ENCODE measurements around the gene USP5.

- TF ChIP-seq, protein P1, sequence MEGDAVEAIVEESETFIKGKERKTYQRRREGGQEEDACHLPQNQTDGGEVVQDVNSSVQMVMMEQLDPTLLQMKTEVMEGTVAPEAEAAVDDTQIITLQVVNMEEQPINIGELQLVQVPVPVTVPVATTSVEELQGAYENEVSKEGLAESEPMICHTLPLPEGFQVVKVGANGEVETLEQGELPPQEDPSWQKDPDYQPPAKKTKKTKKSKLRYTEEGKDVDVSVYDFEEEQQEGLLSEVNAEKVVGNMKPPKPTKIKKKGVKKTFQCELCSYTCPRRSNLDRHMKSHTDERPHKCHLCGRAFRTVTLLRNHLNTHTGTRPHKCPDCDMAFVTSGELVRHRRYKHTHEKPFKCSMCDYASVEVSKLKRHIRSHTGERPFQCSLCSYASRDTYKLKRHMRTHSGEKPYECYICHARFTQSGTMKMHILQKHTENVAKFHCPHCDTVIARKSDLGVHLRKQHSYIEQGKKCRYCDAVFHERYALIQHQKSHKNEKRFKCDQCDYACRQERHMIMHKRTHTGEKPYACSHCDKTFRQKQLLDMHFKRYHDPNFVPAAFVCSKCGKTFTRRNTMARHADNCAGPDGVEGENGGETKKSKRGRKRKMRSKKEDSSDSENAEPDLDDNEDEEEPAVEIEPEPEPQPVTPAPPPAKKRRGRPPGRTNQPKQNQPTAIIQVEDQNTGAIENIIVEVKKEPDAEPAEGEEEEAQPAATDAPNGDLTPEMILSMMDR (IDR thresholded peaks at IDR 0.05; ENCODE audit: low read depth, low read length): no peak
- no peak for TF ChIP-seq POLR2A (IDR thresholded peaks at IDR 0.05; ENCODE audit: extremely low read depth, insufficient read length)
Measured at GRCh38 chr12:6903722-6904121, 51.8 kb downstream of the USP5 start.

Measured in NB4 (cell line).